ENCODE results near the gene DPM2. TPM values are rescaled to one million over a fixed set of nuclear protein-coding genes. Genes with fewer than 3 reads are reported as not detected.

The DPM2 gene
- total and polyA plus RNA-seq, 8 donors = 1.7 to 98.2 (median 35.3) TPM

GRCh38 chr9:127963041-127963358 lies 25.3 kb upstream of the DPM2 start:
- Histone ChIP-seq H3K27me3 (no peaks in the 10 kb centered on the region), H3K36me3 (peaks cover 0 to 7% (median 0%) of the 10 kb centered on the region in 4 donors), H3K27ac (peak overlapping the region; percentile 5 to 99 (median 94)), H3K9me3 (no peaks in the 10 kb centered on the region), H3K4me1 (peaks cover 66 to 93% (median 84%) of the 10 kb centered on the region in 4 donors), H3K4me3 (no peak overlapping the region)
- no peak for TF ChIP-seq CTCF (IDR thresholded peaks at IDR 0.05)
- TF ChIP-seq POLR2AphosphoS5 (IDR thresholded peaks at IDR 0.05) = no peak
- TF ChIP-seq POLR2A (IDR thresholded peaks at IDR 0.05) = no peak
- TF ChIP-seq EP300 (IDR thresholded peaks at IDR 0.05) = no peak
- no peak for DNase-seq
- 39 to 73% (median 62%) methylated on average over 3 of the region's 3 CpGs for WGBS, 5 donors
- intact Hi-C loops (cut with DNase I; ENCODE audit: low total_unique reads) = no loop called here

GRCh38 chr9:127962278-127962677 lies 24.6 kb upstream of the DPM2 start:
- DNase-seq = no peak
- WGBS, 5 donors = 55 to 72% (median 56%) methylated on average over 2 to 3 of the region's 3 CpGs
- intact Hi-C loops (cut with DNase I; ENCODE audit: low total_unique reads) = no loop called here
- H3K4me1 ChIP-seq = peaks cover 59 to 90% (median 79%) of the 10 kb centered on the region in 4 donors
- TF ChIP-seq EP300 (IDR thresholded peaks at IDR 0.05) = no peak
- TF ChIP-seq POLR2A (IDR thresholded peaks at IDR 0.05) = no peak
- TF ChIP-seq POLR2AphosphoS5 (IDR thresholded peaks at IDR 0.05) = no peak
- TF ChIP-seq CTCF (IDR thresholded peaks at IDR 0.05) = no peak
- peak overlapping the region in 3 of 5 donors; percentile 94 to 99 (median 97) for H3K27ac ChIP-seq
- H3K9me3 ChIP-seq = no peaks in the 10 kb centered on the region
- peaks cover 0 to 7% (median 0%) of the 10 kb centered on the region in 4 donors for H3K36me3 ChIP-seq
- no peaks in the 10 kb centered on the region for H3K27me3 ChIP-seq
- H3K4me3 ChIP-seq = no peak overlapping the region

GRCh38 chr9:127961613-127962155 lies 24.0 kb upstream of the DPM2 start:
- intact Hi-C loops (cut with DNase I; ENCODE audit: low total_unique reads) = no loop called here
- TF ChIP-seq EP300 (IDR thresholded peaks at IDR 0.05) = no peak
- TF ChIP-seq POLR2AphosphoS5 (IDR thresholded peaks at IDR 0.05) = no peak
- no peak for TF ChIP-seq POLR2A (IDR thresholded peaks at IDR 0.05)
- peaks cover 55 to 90% (median 75%) of the 10 kb centered on the region in 4 donors for H3K4me1 ChIP-seq
- H3K36me3 ChIP-seq = peaks cover 0 to 7% (median 0%) of the 10 kb centered on the region in 4 donors
- H3K4me3 ChIP-seq = no peak overlapping the region
- DNase-seq = no peak
- no peaks in the 10 kb centered on the region for H3K9me3 ChIP-seq
- no peaks in the 10 kb centered on the region for H3K27me3 ChIP-seq
- peak overlapping the region in 4 of 5 donors; percentile 63 to 99 (median 96) for H3K27ac ChIP-seq
- WGBS, 5 donors = 93 to 95% (median 94%) methylated on average over 13 of the region's 13 CpGs

- intact Hi-C loops (cut with DNase I; ENCODE audit: low total_unique reads) = no loop called here
- peaks cover 55 to 90% (median 72%) of the 10 kb centered on the region in 4 donors for H3K4me1 ChIP-seq
- H3K36me3 ChIP-seq = peaks cover 0 to 7% (median 0%) of the 10 kb centered on the region in 4 donors
- H3K27ac ChIP-seq = peak overlapping the region; percentile 12 to 99 (median 94)
- WGBS, 5 donors = 40 to 96% (median 92%) methylated on average over 1 to 2 of the region's 2 CpGs
- TF ChIP-seq EP300 (IDR thresholded peaks at IDR 0.05) = no peak
- no peak for TF ChIP-seq CTCF (IDR thresholded peaks at IDR 0.05)
- no peak for TF ChIP-seq POLR2A (IDR thresholded peaks at IDR 0.05)
- no peak for TF ChIP-seq POLR2AphosphoS5 (IDR thresholded peaks at IDR 0.05)
- H3K9me3 ChIP-seq = no peaks in the 10 kb centered on the region
- no peak for DNase-seq
- H3K4me3 ChIP-seq = no peak overlapping the region
- H3K27me3 ChIP-seq = no peaks in the 10 kb centered on the region
Measured at GRCh38 chr9:127961155-127961490, 23.5 kb upstream of the DPM2 start.
